Measurements from ENCODE around the gene ARSH.

DNA sequence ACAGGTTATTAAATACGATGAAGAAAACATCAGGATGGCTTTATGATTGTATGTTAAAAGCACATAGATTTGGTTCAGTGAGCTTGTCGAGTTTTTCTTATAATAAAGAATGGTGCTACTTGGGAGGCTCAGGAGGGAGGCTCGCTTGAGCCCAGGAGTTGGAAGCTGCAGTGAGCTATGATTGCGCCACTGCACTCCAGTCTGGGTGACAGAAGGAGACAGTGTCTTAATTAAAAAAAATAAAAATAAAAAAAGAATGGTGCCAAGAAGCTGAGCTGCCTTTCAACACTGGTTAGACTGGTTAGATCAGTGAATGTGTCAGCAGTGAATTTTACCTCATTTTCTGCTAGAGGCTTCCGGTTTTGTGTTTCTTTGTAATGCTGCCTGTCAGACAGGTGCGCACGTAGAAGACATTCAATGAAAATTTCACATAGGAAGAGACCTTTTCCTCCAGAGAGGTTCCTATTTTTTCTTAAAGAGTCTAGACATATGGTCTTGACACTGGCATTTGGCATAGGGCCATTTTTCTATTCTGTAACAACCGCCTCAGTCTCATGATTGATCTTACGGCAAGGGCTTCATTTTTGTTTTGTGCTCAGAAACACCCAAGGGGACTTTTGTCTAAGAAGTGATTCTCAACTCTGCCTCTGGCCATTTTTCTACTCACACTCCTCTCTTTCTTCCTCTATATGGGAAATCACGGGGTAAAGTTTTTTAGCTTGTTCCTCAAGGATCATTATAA is 19.9 kb downstream of the ARSH start:
- TF ChIP-seq EP300 (IDR thresholded peaks at IDR 0.05), result no peak
- no peak for TF ChIP-seq CTCF (IDR thresholded peaks at IDR 0.05)
- no peak for TF ChIP-seq POLR2A (IDR thresholded peaks at IDR 0.05)
